ENCODE data around the gene RPS3. TPM values are rescaled to one million over a fixed set of nuclear protein-coding genes. Genes with fewer than 3 reads are reported as not detected.

RPS3 gene
- total RNA-seq: 1,000 to 10,000 TPM; 4,604 to 5,380 (median 4,830) TPM
- 4,899 TPM for total RNA-seq (2013)
- total RNA-seq: 1,283 to 2,416 (median 1,730) reads per million in 29 experiments

GRCh38 chr11:75399344-75400145 is at the start of gene RPS3:
Gene RPS3 (plus strand): TSS chr11:75399518. CDS start chr11:75399548, 30 bp downstream.
- Mint-ChIP-seq H3K27me3 (no peaks in the 10 kb centered on the region), H3K9me3 (no peaks in the 10 kb centered on the region), H3K27ac (peak within 1 kb of the TSS; percentile 97 to 98), H3K4me3 (peak within 1 kb of the TSS; percentile 96 to 99 (median 96)), H3K36me3 (peaks cover 36% of the 10 kb centered on the region), H3K4me1 (peaks cover 45 to 47% (median 46%) of the 10 kb centered on the region in 3 donors)
- Histone ChIP-seq H3K9me3 (no peaks in the 10 kb centered on the region), H3K4me1 (ENCODE audit: control insufficient read depth in 1 of 2, extremely low read depth in 1 of 2, insufficient read depth in 2 of 2, low read length in 2 of 2) (peaks cover 19 to 36% of the 10 kb centered on the region in 2 experiments), H3K27ac (ENCODE audit: low read length) (peak within 1 kb of the TSS; percentile 94), H3K4me3 (ENCODE audit: control insufficient read depth in 1 of 2, extremely low read depth in 1 of 2, low read length in 1 of 2) (peak within 1 kb of the TSS; percentile 90 to 97), H3K36me3 (ENCODE audit: control insufficient read depth in 2 of 2, extremely low read depth in 1 of 2, insufficient read depth in 1 of 2, low read length in 1 of 2) (peaks cover 13 to 38% of the 10 kb centered on the region in 2 donors), H3K27me3 (replicated peaks in 1 of 2; ENCODE audit: control insufficient read depth in 2 of 2, extremely low read depth in 1 of 2, insufficient read depth in 2 of 2, low read length in 1 of 2) (peaks cover 0 to 3% of the 10 kb centered on the region in 2 experiments)
- DNase-seq: peak; percentile 78 to 93 (median 86)
- under 1% methylated on average over 38 of the region's 55 CpGs for WGBS (ENCODE audit: insufficient coverage)
- POLR2A ChIA-PET: interaction anchor here (0.5 to 0.7 kb wide), 4 partner anchors 136 to 1043 kb away, joined by 3 to 7 read pairs (median 4); no protein-coding TSS in a partner anchor
- peak; percentile 88 to 94 (median 94) for ATAC-seq (replicated peaks in 1 of 4)
- CTCF ChIA-PET: interaction anchor here (0.6 to 1.7 kb wide), 6 partner anchors 9 to 158 kb away, joined by 3 to 7 read pairs (median 4); partner anchors contain the start of gene TPBGL (in 1 of the 2)

GRCh38 chr11:75349521-75350116 is 49.7 kb upstream of the RPS3 start:
- peak overlapping the region; percentile 71 for H3K27ac ChIP-seq (ENCODE audit: low read length)
- H3K9me3 Mint-ChIP-seq: no peaks in the 10 kb centered on the region
- DNase-seq (no peak), ATAC-seq (replicated peaks in 1 of 4) (no peak)
- H3K4me1 ChIP-seq (ENCODE audit: control insufficient read depth in 1 of 2, extremely low read depth in 1 of 2, insufficient read depth in 2 of 2, low read length in 2 of 2): peaks cover 33 to 74% of the 10 kb centered on the region in 2 experiments
- no peaks in the 10 kb centered on the region for H3K27me3 ChIP-seq (replicated peaks in 1 of 2; ENCODE audit: control insufficient read depth in 2 of 2, extremely low read depth in 1 of 2, insufficient read depth in 2 of 2, low read length in 1 of 2)
- WGBS (ENCODE audit: insufficient coverage): 100% methylated on average over 4 of the region's 4 CpGs
- no peaks in the 10 kb centered on the region for H3K36me3 Mint-ChIP-seq
- no peaks in the 10 kb centered on the region for H3K9me3 ChIP-seq
- H3K27me3 Mint-ChIP-seq: no peaks in the 10 kb centered on the region
- no peaks in the 10 kb centered on the region for H3K36me3 ChIP-seq (ENCODE audit: control insufficient read depth in 2 of 2, extremely low read depth in 1 of 2, insufficient read depth in 1 of 2, low read length in 1 of 2)
- CTCF ChIA-PET: interaction anchor here (0.6 to 1.7 kb wide), 2 partner anchors 10 to 22 kb away, joined by 3 to 8 read pairs; no protein-coding TSS in a partner anchor
- POLR2A ChIA-PET: no interaction called here
- peak overlapping the region; percentile 83 to 97 for H3K27ac Mint-ChIP-seq
- H3K4me3 ChIP-seq (ENCODE audit: control insufficient read depth in 1 of 2, extremely low read depth in 1 of 2, low read length in 1 of 2): no peak overlapping the region
- H3K4me3 Mint-ChIP-seq: peak overlapping the region; percentile 82 to 87 (median 84)
- peaks cover 76 to 83% (median 81%) of the 10 kb centered on the region in 3 donors for H3K4me1 Mint-ChIP-seq

- DNase-seq (no peak), ATAC-seq (replicated peaks in 1 of 4) (no peak)
- Histone ChIP-seq H3K4me3 (ENCODE audit: control insufficient read depth in 1 of 2, extremely low read depth in 1 of 2, low read length in 1 of 2) (peak overlapping the region; percentile 62 to 84), H3K27me3 (replicated peaks in 1 of 2; ENCODE audit: control insufficient read depth in 2 of 2, extremely low read depth in 1 of 2, insufficient read depth in 2 of 2, low read length in 1 of 2) (no peaks in the 10 kb centered on the region), H3K9me3 (no peaks in the 10 kb centered on the region), H3K4me1 (ENCODE audit: control insufficient read depth in 1 of 2, extremely low read depth in 1 of 2, insufficient read depth in 2 of 2, low read length in 2 of 2) (peaks cover 28 to 68% of the 10 kb centered on the region in 2 experiments), H3K36me3 (ENCODE audit: control insufficient read depth in 2 of 2, extremely low read depth in 1 of 2, insufficient read depth in 1 of 2, low read length in 1 of 2) (no peaks in the 10 kb centered on the region), H3K27ac (ENCODE audit: low read length) (peak overlapping the region; percentile 71)
- CTCF ChIA-PET: interaction anchor here in 1 of 2 donors (1.7 kb wide), 1 partner anchor 10 kb away, joined by 3 read pairs; no protein-coding TSS in a partner anchor
- H3K27me3 Mint-ChIP-seq: no peaks in the 10 kb centered on the region
- peaks cover 70 to 77% (median 75%) of the 10 kb centered on the region in 3 donors for H3K4me1 Mint-ChIP-seq
- WGBS (ENCODE audit: insufficient coverage): no CpG with 5 or more reads among the region's 9 CpGs
- peak overlapping the region; percentile 82 to 87 (median 84) for H3K4me3 Mint-ChIP-seq
- peak overlapping the region; percentile 93 to 97 for H3K27ac Mint-ChIP-seq
- no peaks in the 10 kb centered on the region for H3K36me3 Mint-ChIP-seq
- POLR2A ChIA-PET: interaction anchor here in 1 of 2 donors (0.6 kb wide), 1 partner anchor 19 kb away, joined by 5 read pairs; no protein-coding TSS in a partner anchor
- no peaks in the 10 kb centered on the region for H3K9me3 Mint-ChIP-seq
Measured at GRCh38 chr11:75350122-75350742, 49.1 kb upstream of the RPS3 start.

- peak overlapping the region; percentile 62 to 84 for H3K4me3 ChIP-seq (ENCODE audit: control insufficient read depth in 1 of 2, extremely low read depth in 1 of 2, low read length in 1 of 2)
- H3K27me3 ChIP-seq (replicated peaks in 1 of 2; ENCODE audit: control insufficient read depth in 2 of 2, extremely low read depth in 1 of 2, insufficient read depth in 2 of 2, low read length in 1 of 2): no peaks in the 10 kb centered on the region
- ChIA-PET CTCF (no interaction called here), POLR2A (interaction anchor here in 1 of 2 donors (0.6 kb wide), 1 partner anchor 18 kb away, joined by 5 read pairs; no protein-coding TSS in a partner anchor)
- whole genome bisulfite sequencing (ENCODE audit: insufficient coverage): 16% methylated on average over 46 of the region's 47 CpGs
- peaks cover 22 to 61% of the 10 kb centered on the region in 2 experiments for H3K4me1 ChIP-seq (ENCODE audit: control insufficient read depth in 1 of 2, extremely low read depth in 1 of 2, insufficient read depth in 2 of 2, low read length in 2 of 2)
- no peaks in the 10 kb centered on the region for H3K36me3 ChIP-seq (ENCODE audit: control insufficient read depth in 2 of 2, extremely low read depth in 1 of 2, insufficient read depth in 1 of 2, low read length in 1 of 2)
- H3K27me3 Mint-ChIP-seq: no peaks in the 10 kb centered on the region
- ATAC-seq (replicated peaks in 1 of 4) (peak; percentile 32 to 52 (median 42)), DNase-seq (peak in 29 of 35 experiments; percentile 16 to 64 (median 31))
- peaks cover 68 to 77% (median 73%) of the 10 kb centered on the region in 3 donors for H3K4me1 Mint-ChIP-seq
- peak overlapping the region; percentile 71 for H3K27ac ChIP-seq (ENCODE audit: low read length)
- peak overlapping the region; percentile 93 to 97 for H3K27ac Mint-ChIP-seq
- H3K9me3 ChIP-seq: no peaks in the 10 kb centered on the region
- peak overlapping the region; percentile 82 to 87 (median 84) for H3K4me3 Mint-ChIP-seq
- no peaks in the 10 kb centered on the region for H3K36me3 Mint-ChIP-seq
- H3K9me3 Mint-ChIP-seq: no peaks in the 10 kb centered on the region
Measured at GRCh38 chr11:75350743-75351540, 48.4 kb upstream of the RPS3 start.

- Histone ChIP-seq H3K36me3 (ENCODE audit: control insufficient read depth in 2 of 2, extremely low read depth in 1 of 2, insufficient read depth in 1 of 2, low read length in 1 of 2) (no peaks in the 10 kb centered on the region), H3K4me1 (ENCODE audit: control insufficient read depth in 1 of 2, extremely low read depth in 1 of 2, insufficient read depth in 2 of 2, low read length in 2 of 2) (peaks cover 19 to 56% of the 10 kb centered on the region in 2 experiments), H3K27me3 (replicated peaks in 1 of 2; ENCODE audit: control insufficient read depth in 2 of 2, extremely low read depth in 1 of 2, insufficient read depth in 2 of 2, low read length in 1 of 2) (no peaks in the 10 kb centered on the region), H3K4me3 (ENCODE audit: control insufficient read depth in 1 of 2, extremely low read depth in 1 of 2, low read length in 1 of 2) (peak within 1 kb of the TSS; percentile 62 to 84), H3K27ac (ENCODE audit: low read length) (peak within 1 kb of the TSS; percentile 71), H3K9me3 (no peaks in the 10 kb centered on the region)
- Mint-ChIP-seq H3K36me3 (no peaks in the 10 kb centered on the region), H3K27me3 (no peaks in the 10 kb centered on the region), H3K4me1 (peaks cover 63 to 74% (median 71%) of the 10 kb centered on the region in 3 donors), H3K27ac (peak within 1 kb of the TSS; percentile 95 to 97), H3K9me3 (no peaks in the 10 kb centered on the region), H3K4me3 (peak within 1 kb of the TSS; percentile 82 to 88 (median 84))
- DNase-seq (no peak), ATAC-seq (replicated peaks in 1 of 4) (no peak)
- POLR2A ChIA-PET: no interaction called here
- CTCF ChIA-PET: no interaction called here
- WGBS (ENCODE audit: insufficient coverage): under 1% methylated on average over 38 of the region's 38 CpGs
Measured at GRCh38 chr11:75351541-75351790, 47.9 kb upstream of the RPS3 start, which contains the start of gene ARRB1. Gene ARRB1 (minus strand): TSS chr11:75351661. CDS start chr11:75351607, 54 bp downstream.

Data from T-cell (primary cell).